ENCODE data around the gene PHLPP1. TPM values are rescaled to one million over a fixed set of nuclear protein-coding genes. Genes with fewer than 3 reads are reported as not detected.

Gene PHLPP1
- polyA plus RNA-seq (2011; rRNA removed) (12.1 and 12.8 TPM in 2 replicates), polyA plus RNA-seq (2017; fragmentation: RNase III; extraction: RNeasy Plus Mini Kit Qiagen cat#74134 plus additional on column Dnase treatment) (5.9 to 6.5 TPM (median 6.0 TPM) in 3 replicates), polyA minus RNA-seq (2011; rRNA and poly(A)+ RNA removed) (19.7 and 30.0 TPM in 2 replicates)
- 5.4 and 7.2 TPM in 2 replicates for polyA plus RNA-seq (2012; cell fraction: cytosol; rRNA removed)
- 9.7 and 11.2 TPM in 2 replicates for polyA plus RNA-seq (2012; cell fraction: nucleus; rRNA removed)

GRCh38 chr18:62715436-62715758, at the start of gene PHLPP1:
PHLPP1 (plus strand) TSS chr18:62715541; CDS start chr18:62715684, 143 bp downstream.
- TF ChIP-seq HOXB13 (CRISPR knock-in tag; IDR thresholded peaks at IDR 0.05; ENCODE audit: low read depth): no peak
- peak; percentile 52 for TF ChIP-seq POLR2A (IDR thresholded peaks at IDR 0.05; ENCODE audit: low read length)
- POLR2A ChIA-PET: interaction anchor here (0.6 to 1.5 kb wide), 7 partner anchors 11 to 652 kb away, joined by 3 to 9 read pairs (median 4); partner anchors contain the start of gene KDSR
- H3K4me2 ChIP-seq: peak within 1 kb of the TSS; percentile 92
- FAIRE-seq (no peak), ATAC-seq (no peak; a peak in 1 of 6 replicates), DNase-seq (ENCODE audit: low read depth in 1 of 2, low spot score in 1 of 2) (no peak)
- CTCF ChIA-PET: interaction anchor here (0.6 to 5.6 kb wide), 24 partner anchors 11 to 527 kb away, joined by 3 to 48 read pairs (median 4); no protein-coding TSS in a partner anchor
- peak within 1 kb of the TSS; percentile 69 for H3K4me3 ChIP-seq
- peak within 1 kb of the TSS; percentile 85 to 93 for H3K27ac ChIP-seq
- WGBS (ENCODE audit: missing lambda C conversion rate): no CpG with 5 or more reads among the region's 46 CpGs
- no peaks in the 10 kb centered on the region for H3K9me3 ChIP-seq
- H3K4me1 ChIP-seq: peaks cover 30% of the 10 kb centered on the region

- no peak for FAIRE-seq
- Histone ChIP-seq H3K9me3 (no peaks in the 10 kb centered on the region), H3K4me3 (no peak overlapping the region), H3K4me1 (no peaks in the 10 kb centered on the region; the same call in 2 of the 3 replicates), H3K27ac (no peak overlapping the region), H3K4me2 (no peak overlapping the region)
- WGBS (ENCODE audit: missing lambda C conversion rate): 85% methylated on average over 1 of the region's 1 CpG
- TF ChIP-seq NR3C1 (IDR thresholded peaks at IDR 0.05): no peak
- no peak for TF ChIP-seq RNF2 (IDR thresholded peaks at IDR 0.05; ENCODE audit: borderline replicate concordance, low read depth)
- no peak for TF ChIP-seq ZSCAN20 (CRISPR knock-in tag; IDR thresholded peaks at IDR 0.05)
- no peak for TF ChIP-seq TFCP2L1 (CRISPR knock-in tag; IDR thresholded peaks at IDR 0.05)
- no peak for TF ChIP-seq MYC (IDR thresholded peaks at IDR 0.05; ENCODE audit: borderline replicate concordance, low read length)
- no peak for TF ChIP-seq POLR2AphosphoS2 (conservative IDR thresholded peaks at IDR 0.05; ENCODE audit: low read length)
- no peak for TF ChIP-seq CEBPB (IDR thresholded peaks at IDR 0.05)
- TF ChIP-seq USF2 (IDR thresholded peaks at IDR 0.05): no peak
- TF ChIP-seq CHD4 (IDR thresholded peaks at IDR 0.05; ENCODE audit: borderline replicate concordance): no peak
- no peak for TF ChIP-seq MAFK (IDR thresholded peaks at IDR 0.05; ENCODE audit: partially characterized antibody)
- no peak for TF ChIP-seq TP53 (CRISPR knock-in tag; IDR thresholded peaks at IDR 0.05)
- TF ChIP-seq HOXB13 (CRISPR knock-in tag; IDR thresholded peaks at IDR 0.05; ENCODE audit: low read depth): no peak
- TF ChIP-seq CBX2 (IDR thresholded peaks at IDR 0.05; ENCODE audit: borderline replicate concordance, low read depth): no peak
- no peak for TF ChIP-seq BHLHE40 (IDR thresholded peaks at IDR 0.05; ENCODE audit: low read depth, low read length)
- no peak for TF ChIP-seq ZC3H11A (IDR thresholded peaks at IDR 0.05)
- no peak for TF ChIP-seq POLR2A (IDR thresholded peaks at IDR 0.05; ENCODE audit: low read length)
- no peak for TF ChIP-seq PBX3 (IDR thresholded peaks at IDR 0.05)
- ChIA-PET POLR2A (no interaction called here), CTCF (no interaction called here)
- ATAC-seq: no peak
- no peak for DNase-seq (ENCODE audit: low read depth in 1 of 2, low spot score in 1 of 2)
Observed at GRCh38 chr18:62669225-62669624, 46.1 kb upstream of the PHLPP1 start.

GRCh38 chr18:62670573-62670972, 44.8 kb upstream of the PHLPP1 start:
- TF ChIP-seq USF2 (IDR thresholded peaks at IDR 0.05) (no peak), BHLHE40 (IDR thresholded peaks at IDR 0.05; ENCODE audit: low read depth, low read length) (no peak), MAX (IDR thresholded peaks at IDR 0.05) (no peak), JUN (IDR thresholded peaks at IDR 0.05) (no peak), NPAS2 (CRISPR knock-in tag; IDR thresholded peaks at IDR 0.05; ENCODE audit: borderline replicate concordance) (no peak), FOSB (CRISPR knock-in tag; IDR thresholded peaks at IDR 0.05) (no peak), JUNB (IDR thresholded peaks at IDR 0.05) (no peak), CBX2 (IDR thresholded peaks at IDR 0.05; ENCODE audit: borderline replicate concordance, low read depth) (no peak), EHF (CRISPR knock-in tag; IDR thresholded peaks at IDR 0.05) (no peak), POLR2AphosphoS2 (conservative IDR thresholded peaks at IDR 0.05; ENCODE audit: low read length) (no peak), FOSL2 (IDR thresholded peaks at IDR 0.05) (no peak), FOSL2 (CRISPR knock-in tag; IDR thresholded peaks at IDR 0.05) (no peak), GATA3 (IDR thresholded peaks at IDR 0.05; ENCODE audit: borderline replicate concordance) (no peak), TFCP2L1 (CRISPR knock-in tag; IDR thresholded peaks at IDR 0.05) (no peak), ELK1 (IDR thresholded peaks at IDR 0.05; ENCODE audit: low read depth, low read length) (no peak)
- FAIRE-seq: no peak
- CTCF ChIA-PET: no interaction called here
- H3K4me2 ChIP-seq: no peak overlapping the region
- DNase-seq (ENCODE audit: low read depth in 1 of 2, low spot score in 1 of 2): no peak
- no peak for ATAC-seq
- POLR2A ChIA-PET: no interaction called here
- H3K4me1 ChIP-seq: no peaks in the 10 kb centered on the region
- no peak overlapping the region for H3K4me3 ChIP-seq
- no peak overlapping the region for H3K27ac ChIP-seq
- 58% methylated on average over 2 of the region's 2 CpGs for WGBS (ENCODE audit: missing lambda C conversion rate)
- no peaks in the 10 kb centered on the region for H3K9me3 ChIP-seq
